Neural cell (in vitro differentiated cells): ENCODE measurements around the gene SMIM22.

Source experiments
- EP300 ChIP-seq: fragments of 450-650 bp; conservative IDR thresholded peaks from 2 replicates; pipeline ENCODE4 v1.6.1; 2014; ENCODE audit warnings: antibody characterized with exemption, mild to moderate bottlenecking, moderate library complexity; ENCODE audit not compliant: poor library complexity, severe bottlenecking
- MXI1 ChIP-seq: fragments of 450-650 bp; conservative IDR thresholded peaks from 2 replicates; pipeline ENCODE4 v1.6.1; 2014; ENCODE audit warnings: antibody characterized with exemption, mild to moderate bottlenecking; ENCODE audit not compliant: poor library complexity, severe bottlenecking
- RAD21 ChIP-seq: fragments of 450-650 bp; conservative IDR thresholded peaks from 2 replicates; pipeline ENCODE4 v1.6.1; 2014; ENCODE audit warnings: antibody characterized with exemption, mild to moderate bottlenecking, moderate library complexity
- SMC3 ChIP-seq: fragments of 450-650 bp; conservative IDR thresholded peaks from 2 replicates; pipeline ENCODE4 v1.6.1; 2014; ENCODE audit warnings: antibody characterized with exemption, mild to moderate bottlenecking, moderate library complexity; ENCODE audit not compliant: poor library complexity
- TF ChIP-seq, protein P1 (sequence below): fragments of 450-650 bp; IDR thresholded peaks from 2 replicates; pipeline ENCODE4 v1.5.1; 2014; ENCODE audit warnings: antibody characterized with exemption, mild to moderate bottlenecking, moderate library complexity; ENCODE audit not compliant: poor library complexity, severe bottlenecking

DNA sequence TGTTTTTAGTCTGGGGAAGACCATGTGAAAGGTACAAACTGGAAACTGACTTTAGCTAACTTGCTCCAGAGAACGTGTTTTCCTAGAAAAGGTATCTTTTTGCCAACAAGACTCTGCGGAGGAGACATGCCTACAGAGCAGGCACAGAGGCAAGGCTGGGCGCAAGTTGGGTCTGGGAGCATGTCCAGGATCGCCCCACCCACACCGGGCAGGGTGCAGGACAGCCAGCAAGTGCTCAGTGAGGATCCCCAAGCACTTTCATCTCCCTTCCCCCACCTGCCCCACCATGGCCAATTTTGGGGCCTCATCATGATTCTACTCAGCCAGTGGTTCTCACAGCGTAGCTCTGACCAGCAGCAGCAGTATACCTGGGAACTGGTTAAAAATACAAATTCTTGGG lies 25.5 kb downstream of the SMIM22 start:
- TF ChIP-seq SMC3, result no peak
- no peak for TF ChIP-seq MXI1
- TF ChIP-seq, protein P1, sequence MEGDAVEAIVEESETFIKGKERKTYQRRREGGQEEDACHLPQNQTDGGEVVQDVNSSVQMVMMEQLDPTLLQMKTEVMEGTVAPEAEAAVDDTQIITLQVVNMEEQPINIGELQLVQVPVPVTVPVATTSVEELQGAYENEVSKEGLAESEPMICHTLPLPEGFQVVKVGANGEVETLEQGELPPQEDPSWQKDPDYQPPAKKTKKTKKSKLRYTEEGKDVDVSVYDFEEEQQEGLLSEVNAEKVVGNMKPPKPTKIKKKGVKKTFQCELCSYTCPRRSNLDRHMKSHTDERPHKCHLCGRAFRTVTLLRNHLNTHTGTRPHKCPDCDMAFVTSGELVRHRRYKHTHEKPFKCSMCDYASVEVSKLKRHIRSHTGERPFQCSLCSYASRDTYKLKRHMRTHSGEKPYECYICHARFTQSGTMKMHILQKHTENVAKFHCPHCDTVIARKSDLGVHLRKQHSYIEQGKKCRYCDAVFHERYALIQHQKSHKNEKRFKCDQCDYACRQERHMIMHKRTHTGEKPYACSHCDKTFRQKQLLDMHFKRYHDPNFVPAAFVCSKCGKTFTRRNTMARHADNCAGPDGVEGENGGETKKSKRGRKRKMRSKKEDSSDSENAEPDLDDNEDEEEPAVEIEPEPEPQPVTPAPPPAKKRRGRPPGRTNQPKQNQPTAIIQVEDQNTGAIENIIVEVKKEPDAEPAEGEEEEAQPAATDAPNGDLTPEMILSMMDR, result no peak
- TF ChIP-seq RAD21, result no peak
- no peak for TF ChIP-seq EP300
